HK-2 (cell line): Measurements from ENCODE around the gene SLC28A1.

Source experiments
- DNase-seq: peaks from one replicate; pipeline ENCODE4 v3.0.0-alpha.2; 2018; ENCODE audit not compliant: unreplicated experiment

The SLC28A1 gene

DNA sequence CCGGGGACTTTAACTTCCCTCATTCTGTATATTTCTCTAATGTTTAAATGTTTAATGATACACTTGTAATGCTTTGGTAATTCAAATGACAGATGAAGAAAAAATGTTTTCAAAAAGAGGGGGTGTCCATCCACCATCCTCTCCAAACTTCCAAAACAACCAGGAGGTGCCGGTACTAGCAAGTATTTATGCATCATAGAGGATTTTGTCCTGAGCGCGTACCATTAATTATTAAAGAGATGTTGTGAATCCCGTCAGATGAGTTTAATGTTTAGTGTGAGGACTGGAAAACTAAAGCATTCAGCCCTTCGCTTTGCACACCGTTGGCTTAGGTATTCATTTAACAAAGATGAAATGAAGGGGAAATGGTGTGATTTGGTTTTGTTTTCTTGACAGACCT is 1.3 kb downstream of the SLC28A1 start:
- no peak for DNase-seq

- DNase-seq: no peak
These were observed 1.9 kb downstream of the SLC28A1 start for GRCh38 chr15:84886211-84886983.

GRCh38 chr15:84886984-84887299 is 2.5 kb downstream of the SLC28A1 start:
- no peak for DNase-seq

DNA sequence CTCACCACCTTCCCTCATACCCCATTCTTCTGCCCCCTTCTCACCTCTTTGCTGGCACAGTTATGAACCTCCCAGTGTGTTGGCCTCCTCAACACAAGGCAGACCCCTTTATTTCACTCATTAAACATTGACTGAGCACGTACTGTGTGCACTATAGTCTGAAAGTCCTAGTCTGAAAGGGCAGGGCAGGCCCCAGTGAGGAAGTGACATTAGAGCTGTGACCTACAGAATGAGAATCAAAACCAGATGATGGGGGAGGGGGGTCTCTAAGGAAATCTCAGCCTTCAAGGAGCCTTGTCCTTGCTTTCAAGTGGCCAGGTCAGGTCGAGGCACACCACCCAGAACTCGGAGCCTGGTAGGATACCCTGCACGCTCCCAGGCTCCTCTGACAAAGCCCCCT is 3.5 kb downstream of the SLC28A1 start:
- DNase-seq: no peak

- DNase-seq: no peak
These were observed 4.2 kb downstream of the SLC28A1 start for GRCh38 chr15:84888639-84889038.

DNA sequence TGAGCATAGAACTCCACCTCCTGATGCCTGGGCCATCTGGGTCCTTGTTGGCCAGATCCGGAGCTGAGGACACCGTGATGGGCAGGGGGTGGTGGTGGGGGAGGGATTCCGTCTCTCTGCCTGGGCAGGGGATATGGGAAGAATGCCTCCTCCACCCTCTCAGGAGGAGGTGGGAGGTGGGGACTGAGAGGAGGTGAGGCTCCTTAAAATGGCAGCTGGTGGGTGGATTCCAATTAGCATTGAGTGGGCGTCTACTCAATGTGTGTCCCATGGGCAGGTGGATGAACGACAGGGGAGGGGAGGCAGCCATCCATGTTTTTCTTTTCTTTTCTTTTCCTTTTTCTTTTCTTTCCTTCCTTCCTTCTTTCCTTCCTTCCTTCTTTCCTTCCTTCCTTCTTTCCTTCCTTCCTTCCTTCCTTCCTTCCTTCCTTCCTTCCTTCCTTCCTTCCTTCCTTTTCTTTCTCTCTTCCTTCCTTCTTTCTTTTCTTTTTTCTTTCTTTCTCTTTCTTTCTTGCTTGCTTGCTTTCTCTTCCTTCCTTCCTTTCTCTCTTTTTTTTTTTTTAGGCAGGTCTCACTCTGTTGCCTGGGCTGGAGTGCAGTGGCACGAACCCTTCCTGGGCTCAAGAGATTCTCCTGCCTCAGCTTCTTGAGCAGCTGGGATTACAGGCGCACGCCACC is 5.0 kb downstream of the SLC28A1 start:
- no peak for DNase-seq

GRCh38 chr15:84889991-84890669 is 5.7 kb downstream of the SLC28A1 start:
- DNase-seq: no peak

- no peak for DNase-seq
These were observed 6.3 kb downstream of the SLC28A1 start for GRCh38 chr15:84890670-84891162.

DNA sequence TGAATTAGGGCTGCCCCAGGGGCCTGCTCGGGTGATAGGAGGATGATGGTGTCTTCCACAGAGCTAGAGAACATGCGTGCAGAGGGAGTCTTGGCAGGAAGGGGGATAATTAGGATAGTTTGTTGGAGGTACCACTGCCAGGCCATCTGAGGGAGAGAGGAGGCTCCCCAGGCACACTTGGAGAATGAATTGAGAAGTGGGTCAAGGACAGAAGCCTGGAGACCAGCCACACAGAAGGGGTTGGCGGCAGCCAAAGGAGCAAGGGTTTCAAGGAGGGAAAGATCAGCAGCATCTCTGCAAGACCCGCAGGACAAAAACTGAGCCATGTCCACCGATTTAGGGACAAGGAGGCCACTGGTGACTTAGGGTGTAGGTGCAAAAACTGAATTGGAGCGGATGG is 6.9 kb downstream of the SLC28A1 start:
- DNase-seq: no peak

DNA sequence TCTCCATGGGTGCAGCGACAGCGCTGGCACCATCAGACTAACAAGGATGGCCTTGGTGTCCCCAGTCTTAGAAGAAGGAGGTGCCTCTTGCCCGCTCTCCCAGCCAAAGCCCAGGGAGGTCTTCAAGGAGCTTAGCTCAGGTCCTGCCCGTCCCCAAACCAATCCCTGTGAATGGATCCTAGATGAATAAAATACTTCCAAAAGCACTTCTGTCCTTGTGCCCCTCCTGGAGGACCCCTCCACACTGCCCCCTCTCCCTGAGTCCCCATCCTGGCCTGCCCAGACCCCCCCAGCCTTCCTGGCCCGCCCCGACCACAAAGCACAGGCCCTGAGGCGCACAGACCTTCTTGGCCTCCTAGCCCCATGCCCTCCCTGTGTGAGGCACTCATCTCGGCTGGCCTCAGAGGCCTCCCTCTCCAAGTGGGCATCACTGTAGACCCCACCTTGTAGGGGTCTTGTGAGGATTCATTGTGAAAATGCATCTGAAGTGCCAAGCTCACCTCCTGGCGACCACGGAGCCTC is 8.4 kb downstream of the SLC28A1 start:
- no peak for DNase-seq

GRCh38 chr15:84893607-84894006 is 9.1 kb downstream of the SLC28A1 start:
- DNase-seq: no peak

- DNase-seq: no peak
These were observed 10.4 kb downstream of the SLC28A1 start for GRCh38 chr15:84894736-84895425.

GRCh38 chr15:84898761-84899160 is 14.3 kb downstream of the SLC28A1 start:
- DNase-seq: no peak

DNA sequence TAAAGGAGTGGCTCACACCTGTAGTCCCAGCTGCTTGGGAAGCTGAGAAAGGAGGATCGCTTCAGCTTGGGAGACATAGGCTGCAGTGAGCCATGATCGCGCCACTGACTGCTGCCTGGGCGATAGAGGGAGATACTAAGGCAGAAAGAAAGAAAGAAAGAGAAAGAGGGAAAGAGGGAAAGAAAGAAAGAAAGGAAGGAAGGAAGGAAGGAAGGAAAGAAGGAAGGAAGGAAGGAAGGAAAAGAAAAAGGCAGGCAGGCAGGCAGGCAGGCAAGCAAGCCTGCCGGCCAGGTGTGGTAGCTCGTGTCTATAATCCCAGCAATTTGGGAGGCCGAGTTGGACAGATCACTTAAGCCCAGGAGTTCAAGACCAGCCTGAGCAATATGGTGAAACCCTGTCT is 15.3 kb downstream of the SLC28A1 start:
- no peak for DNase-seq

DNA sequence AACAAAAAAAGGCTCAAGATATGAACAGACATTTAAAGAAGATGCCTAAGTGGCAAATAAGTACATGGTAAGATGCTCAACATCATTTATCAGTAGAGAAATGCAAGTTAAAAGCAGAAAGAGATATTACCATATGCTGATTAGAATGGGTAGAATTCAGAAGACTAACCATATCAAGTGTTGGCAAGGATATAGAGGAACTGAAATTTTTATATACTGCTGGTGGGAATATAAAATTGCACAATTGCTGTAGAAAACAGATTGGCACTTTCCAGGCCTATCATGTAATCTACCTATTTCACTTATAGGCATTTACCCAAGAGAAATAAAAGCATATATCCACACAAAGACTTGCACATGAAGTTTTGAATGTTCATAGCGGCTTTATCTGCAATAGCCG is 17.1 kb downstream of the SLC28A1 start:
- DNase-seq: no peak

DNA sequence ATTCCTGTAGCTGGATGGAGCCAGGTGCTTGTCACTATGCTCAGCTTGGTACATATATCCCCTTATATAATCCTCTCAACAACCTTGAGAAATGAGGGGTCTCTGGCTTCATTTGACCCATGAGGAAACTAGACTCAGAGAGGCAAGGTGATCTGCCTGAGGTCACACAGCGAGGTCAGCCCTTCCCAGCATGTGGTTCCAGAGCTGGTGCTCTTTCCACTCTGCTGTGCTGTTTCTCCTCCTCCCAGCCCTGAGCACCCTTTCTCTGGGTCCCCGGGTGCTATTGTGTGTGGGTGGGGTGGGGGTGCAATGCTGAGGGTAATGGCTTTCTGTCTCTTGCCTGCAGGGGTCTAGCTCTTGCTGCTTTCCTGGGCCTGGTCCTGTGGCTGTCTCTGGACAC is 19.3 kb downstream of the SLC28A1 start:
- DNase-seq: no peak

DNA sequence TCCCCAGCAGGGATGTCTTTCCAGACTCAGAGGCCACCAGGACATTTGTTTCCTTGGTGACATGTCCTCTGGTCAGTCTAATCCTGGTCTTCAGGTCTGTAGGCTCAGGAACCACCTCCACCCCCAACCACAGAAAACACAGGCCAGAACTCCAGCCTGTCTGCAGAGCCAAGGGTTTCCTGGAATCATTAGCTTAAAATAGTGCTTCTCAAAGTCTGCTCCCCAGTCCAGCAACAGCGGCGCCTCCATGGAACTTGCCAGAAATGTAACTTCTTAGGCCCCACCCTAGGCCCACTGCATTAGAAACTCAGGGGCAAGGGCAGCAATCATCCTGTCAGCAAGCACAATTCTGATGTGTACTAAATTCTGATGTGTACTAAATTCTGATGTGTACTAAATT is 20.0 kb downstream of the SLC28A1 start:
- DNase-seq: no peak

DNA sequence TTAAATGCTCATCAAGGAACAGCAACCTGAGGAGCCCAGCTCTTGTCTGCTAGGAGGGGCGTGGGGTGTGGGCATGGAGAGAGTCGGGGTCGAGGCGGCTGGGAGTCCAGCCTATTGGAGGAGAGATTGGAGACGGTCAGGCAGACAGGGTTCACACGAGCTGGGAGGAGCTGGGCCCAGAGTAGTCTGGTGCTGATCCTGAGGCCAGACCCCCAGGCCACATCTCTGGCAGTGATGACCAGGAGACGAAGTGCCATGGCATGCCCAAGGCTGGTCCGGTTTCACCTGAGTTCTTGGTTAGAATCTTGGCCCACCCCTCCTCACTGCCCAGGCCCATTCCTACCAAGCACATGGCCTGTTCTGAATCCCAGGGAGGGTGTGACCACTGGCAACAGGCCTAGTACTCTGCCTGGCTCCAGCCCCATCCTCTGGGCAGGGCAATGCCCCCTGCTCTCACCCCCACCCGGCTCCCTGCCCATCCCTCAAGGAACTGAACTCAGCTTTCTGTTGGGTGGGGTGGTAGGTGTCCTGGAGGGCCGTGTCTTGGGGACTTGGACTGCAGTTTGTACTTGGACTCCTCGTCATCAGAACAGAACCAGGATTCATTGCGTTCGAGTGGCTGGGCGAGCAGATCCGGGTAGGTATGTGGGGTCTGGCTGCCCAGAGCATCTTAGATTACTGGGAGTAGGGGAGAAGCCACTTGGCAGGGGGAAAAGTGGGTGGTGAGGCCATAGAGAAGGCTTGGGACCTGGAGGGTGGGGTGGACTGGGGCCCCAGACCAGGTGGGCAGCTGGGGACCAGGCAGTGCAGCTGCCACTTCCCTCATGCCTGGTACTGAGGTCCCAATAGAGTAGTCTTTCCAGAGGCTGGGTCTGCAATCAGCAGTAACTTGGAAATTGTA is 20.8 kb downstream of the SLC28A1 start:
- DNase-seq: no peak

DNA sequence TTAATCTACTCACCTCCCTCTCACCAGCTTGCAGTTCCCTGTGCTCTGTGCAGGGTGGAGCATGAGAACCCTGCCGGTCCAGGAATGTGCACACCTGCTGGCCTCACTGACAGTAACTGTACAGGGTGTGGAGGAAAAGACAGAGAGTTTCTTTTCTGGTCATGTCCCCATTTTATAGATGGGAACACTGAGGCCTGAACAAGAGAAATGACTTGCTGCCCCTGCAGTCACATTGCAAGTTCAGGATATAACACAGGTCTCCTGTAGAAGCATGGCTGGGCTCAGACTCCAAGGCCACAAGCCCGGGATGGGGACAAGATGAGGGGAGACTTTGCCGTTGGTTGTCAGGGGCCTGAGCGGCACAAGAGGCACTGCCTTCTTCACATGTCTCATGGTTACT is 23.3 kb downstream of the SLC28A1 start:
- no peak for DNase-seq

- DNase-seq: no peak
These were observed 24.1 kb downstream of the SLC28A1 start for GRCh38 chr15:84908564-84908963.

- DNase-seq: no peak
These were observed 24.6 kb downstream of the SLC28A1 start for GRCh38 chr15:84909029-84909428.
